HEK293T (cell line): ENCODE results near the gene HSD17B8.

Experiments
- FOXM1 ChIP-seq: fragments of 450-650 bp; IDR thresholded peaks from 2 replicates; pipeline ENCODE4 v1.6.1; 2017; ENCODE audit warnings: mild to moderate bottlenecking, borderline replicate concordance
- SUZ12 ChIP-seq: fragments of 450-650 bp; IDR thresholded peaks from 2 replicates; pipeline ENCODE4 v1.6.1; 2016; ENCODE audit warnings: mild to moderate bottlenecking

- no peak for TF ChIP-seq FOXM1
- no peak for TF ChIP-seq SUZ12
Measured at GRCh38 chr6:33164665-33165373, 39.6 kb upstream of the HSD17B8 start.
